H9 (cell line): Measurements from ENCODE around the gene HDGFL3. TPM values are rescaled to one million over a fixed set of nuclear protein-coding genes. Genes with fewer than 3 reads are reported as not detected.

Experiments
- DNase-seq: peaks from one replicate; pipeline ENCODE4 v3.0.0-alpha.2; 2017
- H2AFZ ChIP-seq: one replicate; pipeline ENCODE4 v1.6.1; 2013; ENCODE audit warnings: mild to moderate bottlenecking, low read length, control low read depth, moderate library complexity
- H2AK5ac ChIP-seq: 2 replicates; pipeline ENCODE4 v1.6.1; 2013; ENCODE audit warnings: low read length, control low read depth, mixed read lengths; ENCODE audit not compliant: insufficient read length
- H2BK120ac ChIP-seq: one replicate; pipeline ENCODE4 v1.6.1; 2013; ENCODE audit warnings: low read depth, mild to moderate bottlenecking, low read length, control low read depth, inconsistent platforms; ENCODE audit not compliant: poor library complexity, severe bottlenecking
- H2BK12ac ChIP-seq: 2 replicates; pipeline ENCODE4 v1.6.1; 2013; ENCODE audit warnings: low read length, control low read depth, mixed read lengths, low read depth; ENCODE audit not compliant: insufficient read length
- H2BK15ac ChIP-seq: 2 replicates; pipeline ENCODE4 v1.6.1; 2013; ENCODE audit warnings: low read depth, low read length, control low read depth
- H2BK20ac ChIP-seq: one replicate; pipeline ENCODE4 v1.6.1; 2013; ENCODE audit warnings: low read depth, mild to moderate bottlenecking, low read length, control low read depth, inconsistent platforms; ENCODE audit not compliant: poor library complexity, severe bottlenecking
- H2BK5ac ChIP-seq: 2 replicates; pipeline ENCODE4 v1.6.1; 2013; ENCODE audit warnings: low read length, control low read depth, mixed read lengths; ENCODE audit not compliant: insufficient read length
- H3K14ac ChIP-seq: 2 replicates; pipeline ENCODE4 v1.6.1; 2013; ENCODE audit warnings: low read length, control low read depth; ENCODE audit not compliant: insufficient read depth
- H3K18ac ChIP-seq: 2 replicates; pipeline ENCODE4 v1.6.1; 2013; ENCODE audit warnings: low read depth, mild to moderate bottlenecking, mixed read lengths, low read length, control low read depth; ENCODE audit not compliant: insufficient read length
- H3K23ac ChIP-seq: 2 replicates; pipeline ENCODE4 v1.6.1; 2013; ENCODE audit warnings: low read length, control low read depth, mixed read lengths, low read depth; ENCODE audit not compliant: insufficient read length
- H3K23me2 ChIP-seq: 2 replicates; pipeline ENCODE4 v1.6.1; 2013; ENCODE audit warnings: low read depth, mild to moderate bottlenecking, mixed read lengths, low read length, control low read depth; ENCODE audit not compliant: insufficient read length, poor library complexity, severe bottlenecking
- H3K27ac ChIP-seq: 2 replicates; pipeline ENCODE4 v1.5.1; 2013; ENCODE audit warnings: low read length, control low read depth, mixed read lengths, low read depth; ENCODE audit not compliant: insufficient read length
- H3K27me3 ChIP-seq: 2 replicates; pipeline ENCODE4 v1.6.1; 2013; ENCODE audit warnings: low read length, control low read depth, inconsistent platforms; ENCODE audit not compliant: insufficient read depth
- H3K4ac ChIP-seq: 2 replicates; pipeline ENCODE4 v1.6.1; 2013; ENCODE audit warnings: low read depth, mild to moderate bottlenecking, control low read depth, inconsistent platforms, low read length, moderate library complexity
- H3K4me1 ChIP-seq: 2 replicates; pipeline ENCODE4 v1.6.1; 2013; ENCODE audit warnings: low read length, control low read depth, inconsistent platforms; ENCODE audit not compliant: insufficient read depth
- H3K4me2 ChIP-seq: 2 replicates; pipeline ENCODE4 v1.6.1; 2013; ENCODE audit warnings: low read length, control low read depth, mixed read lengths; ENCODE audit not compliant: insufficient read length, insufficient read depth
- H3K56ac ChIP-seq: 2 replicates; pipeline ENCODE4 v1.6.1; 2013; ENCODE audit warnings: low read depth, mild to moderate bottlenecking, mixed read lengths, low read length, control low read depth; ENCODE audit not compliant: insufficient read length
- H3K79me1 ChIP-seq: 2 replicates; pipeline ENCODE4 v1.6.1; 2013; ENCODE audit warnings: low read depth, mild to moderate bottlenecking, moderate library complexity, low read length, control low read depth, inconsistent platforms; ENCODE audit not compliant: insufficient read depth, poor library complexity, severe bottlenecking
- H3K79me2 ChIP-seq: 2 replicates; pipeline ENCODE4 v1.6.1; 2013; ENCODE audit warnings: low read length, control low read depth, inconsistent platforms; ENCODE audit not compliant: insufficient read depth
- H3K9ac ChIP-seq: 2 replicates; pipeline ENCODE4 v1.6.1; 2013; ENCODE audit warnings: low read length, control low read depth, mixed read lengths; ENCODE audit not compliant: insufficient read length; ENCODE audit errors: extremely low read depth
- H3K9me3 ChIP-seq: one replicate; pipeline ENCODE4 v1.6.1; 2013; ENCODE audit warnings: low read depth, low read length, inconsistent platforms; ENCODE audit not compliant: control insufficient read depth
- H3T11ph ChIP-seq: one replicate; pipeline ENCODE4 v1.6.1; 2013; ENCODE audit warnings: mild to moderate bottlenecking, low read length, control low read depth, inconsistent platforms
- H4K20me1 ChIP-seq: one replicate; pipeline ENCODE4 v1.6.1; 2013; ENCODE audit not compliant: control insufficient read depth, insufficient read length, insufficient read depth
- H4K5ac ChIP-seq: 2 replicates; pipeline ENCODE4 v1.6.1; 2013; ENCODE audit warnings: low read depth, mild to moderate bottlenecking, mixed read lengths, low read length, control low read depth; ENCODE audit not compliant: insufficient read length
- H4K8ac ChIP-seq: replicated peaks from 2 replicates; pipeline ENCODE4 v1.6.1; 2013; ENCODE audit warnings: low read length, control low read depth, mixed read lengths, low read depth; ENCODE audit not compliant: insufficient read length
- H4K91ac ChIP-seq: 2 replicates; pipeline ENCODE4 v1.6.1; 2013; ENCODE audit warnings: low read depth, mild to moderate bottlenecking, moderate library complexity, mixed read lengths, low read length, control low read depth; ENCODE audit not compliant: insufficient read length
- H3K27ac Mint-ChIP-seq, 3 experiments: 2 replicates in 2 of 3; 3 replicates in 1 of 3; pipeline ENCODE4 v1.8.0; 2020 to 2021; ENCODE audit warnings: mixed read lengths in 3 of 3, mild to moderate bottlenecking in 1 of 3, moderate library complexity in 1 of 3
- H3K27me3 Mint-ChIP-seq: 2 replicates; pipeline ENCODE4 v1.8.0; 2021; ENCODE audit warnings: low read depth, mild to moderate bottlenecking, moderate library complexity, mixed read lengths
- H3K36me3 Mint-ChIP-seq, 3 experiments: 2 replicates in 2 of 3; 3 replicates in 1 of 3; pipeline ENCODE4 v1.8.0; 2020 to 2021; ENCODE audit warnings: low read depth in 3 of 3, mixed read lengths in 3 of 3; ENCODE audit not compliant: insufficient read depth in 1 of 3
- H3K4me1 Mint-ChIP-seq, 2 experiments: 2 replicates each; pipeline ENCODE4 v1.8.0; 2020; ENCODE audit warnings: mixed read lengths in 2 of 2
- H3K4me3 Mint-ChIP-seq, 2 experiments: 2 replicates in 1 of 2; 3 replicates in 1 of 2; pipeline ENCODE4 v1.8.0; 2020 to 2021; ENCODE audit warnings: mild to moderate bottlenecking in 2 of 2, mixed read lengths in 2 of 2, moderate library complexity in 1 of 2
- H3K9me3 Mint-ChIP-seq, 2 experiments: 2 replicates in 1 of 2; 3 replicates in 1 of 2; pipeline ENCODE4 v1.8.0; 2020; ENCODE audit warnings: mild to moderate bottlenecking in 2 of 2, mixed read lengths in 2 of 2, moderate library complexity in 1 of 2
- CTCF ChIP-seq: fragments of 200-600 bp; sonication (generic); conservative IDR thresholded peaks from 3 replicates; pipeline ENCODE4 v1.8.0; 2021; ENCODE audit warnings: antibody characterized with exemption, mild to moderate bottlenecking
- WGBS: extraction: QIAGEN DNeasy Blood & Tissue Kit; methylation state at CpG from one replicate; pipeline ENCODE4 v1.1.7; 2013; ENCODE audit warnings: missing lambda C conversion rate, low lambda C conversion rate, mixed read lengths; ENCODE audit not compliant: insufficient read length; ENCODE audit errors: extremely low coverage; 5-methylcytosine and 5-hydroxymethylcytosine counted together
- total RNA-seq: library from RNA; stranded (reverse); gene quantifications from 2 replicates; pipeline ENCODE4 v1.2.1, GENCODE V29; 2021

Gene HDGFL3
- total RNA-seq, 1 experiment from 2014 or later = 120 TPM

- H3K27me3 ChIP-seq = no peaks in the 10 kb centered on the region
- no peak overlapping the region for H3K27ac ChIP-seq
- H3K79me2 ChIP-seq = peaks cover 15% of the 10 kb centered on the region; the same call in 1 of the 2 replicates
- no peak overlapping the region for H3K14ac ChIP-seq
- no peak for TF ChIP-seq CTCF
- H2AFZ ChIP-seq = no peak overlapping the region
- H3K9me3 ChIP-seq = no peaks in the 10 kb centered on the region
- H3K56ac ChIP-seq = no peak overlapping the region
- no peak overlapping the region for H2BK20ac ChIP-seq
- Mint-ChIP-seq H3K27me3 (no peaks in the 10 kb centered on the region), H3K27ac (no peak overlapping the region), H3K9me3 (peaks cover 0 to 7% of the 10 kb centered on the region in 2 experiments; a peak in 2 of 5 replicates), H3K4me1 (peaks cover 33 to 46% of the 10 kb centered on the region in 2 experiments), H3K36me3 (peaks cover 6 to 18% (median 11%) of the 10 kb centered on the region in 3 experiments; a peak in 6 of 7 replicates), H3K4me3 (no peak overlapping the region)
- H3K23ac ChIP-seq = no peak overlapping the region
- no peak overlapping the region for H3T11ph ChIP-seq
- no CpG with 5 or more reads among the region's 3 CpGs for WGBS
- no peak for DNase-seq
- no peak overlapping the region for H3K4me2 ChIP-seq
- H3K23me2 ChIP-seq = no peaks in the 10 kb centered on the region
- no peaks in the 10 kb centered on the region for H4K20me1 ChIP-seq
- H2BK5ac ChIP-seq = no peak overlapping the region
- H2BK15ac ChIP-seq = no peak overlapping the region
- H3K18ac ChIP-seq = no peak overlapping the region
- H3K9ac ChIP-seq = no peak overlapping the region
- no peak overlapping the region for H4K91ac ChIP-seq
- no peak overlapping the region for H3K4ac ChIP-seq
- no peak overlapping the region for H4K5ac ChIP-seq
- no peak overlapping the region for H2BK120ac ChIP-seq
- no peak overlapping the region for H2AK5ac ChIP-seq
- no peak overlapping the region for H4K8ac ChIP-seq
- H2BK12ac ChIP-seq = no peak overlapping the region
- H3K4me1 ChIP-seq = peaks cover 4% of the 10 kb centered on the region; the same call in 1 of the 2 replicates
- peaks cover 3% of the 10 kb centered on the region for H3K79me1 ChIP-seq
These were observed 41.4 kb downstream of the HDGFL3 start for GRCh38 chr15:83166218-83166617.
